ENCODE data around the gene PPM1G. TPM values are rescaled to one million over a fixed set of nuclear protein-coding genes. Genes with fewer than 3 reads are reported as not detected.

The PPM1G gene
- total and polyA plus RNA-seq, 4 donors: 45.9 to 76.2 (median 61.7) TPM

DNA sequence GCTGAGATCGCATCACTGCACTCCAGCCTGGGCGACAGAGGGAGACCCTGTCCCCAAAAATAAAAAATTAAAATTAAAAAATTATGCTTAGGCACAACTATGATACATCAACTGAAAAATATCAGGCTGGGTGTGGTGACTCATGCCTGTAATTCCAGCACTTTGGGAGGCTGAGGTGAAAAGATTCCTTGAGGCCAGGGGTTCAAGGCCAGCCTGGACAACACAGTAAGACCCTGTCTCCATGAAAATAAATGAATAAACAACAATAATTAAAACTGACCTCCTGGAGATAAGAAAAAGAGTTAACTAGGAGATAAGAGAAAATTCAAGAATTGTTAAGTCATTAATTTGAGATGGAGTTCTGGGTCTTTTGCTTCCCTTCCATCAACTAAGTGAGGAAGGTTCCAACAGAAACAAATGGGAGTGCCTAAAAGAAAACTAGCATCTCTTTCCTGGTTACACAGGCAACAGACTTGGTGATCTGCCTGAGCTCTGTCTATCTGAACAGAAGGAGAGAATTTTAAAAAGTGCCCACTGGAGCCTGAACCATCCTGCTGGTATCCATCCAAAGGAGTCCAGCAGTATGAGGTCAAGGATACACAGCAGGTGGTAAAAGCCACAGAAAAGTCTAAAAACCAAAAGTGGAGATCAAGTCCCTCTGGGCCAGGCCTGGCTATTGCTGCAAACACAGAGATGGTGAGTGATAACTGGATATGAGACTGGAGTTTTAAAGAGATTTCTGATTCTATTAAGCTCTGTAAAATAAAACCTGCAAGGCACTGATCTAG is 8.8 kb downstream of the PPM1G start:
- WGBS, 2 donors: 96 to 98% methylated on average over 2 of the region's 2 CpGs
- Histone ChIP-seq H3K9me3 (ENCODE audit: control insufficient read depth in 4 of 4, insufficient read depth in 3 of 4, low read length in 3 of 4) (no peaks in the 10 kb centered on the region), H3K4me3 (no peak overlapping the region), H3K36me3 (ENCODE audit: control insufficient read depth in 4 of 4, insufficient read depth in 4 of 4, low read length in 4 of 4) (peaks cover 0 to 7% (median 2%) of the 10 kb centered on the region in 4 donors), H3K9ac (ENCODE audit: insufficient read depth in 1 of 2, low read length in 2 of 2) (no peak overlapping the region), H3K27me3 (ENCODE audit: control insufficient read depth in 3 of 3, insufficient read depth in 3 of 3, low read length in 2 of 3) (no peaks in the 10 kb centered on the region), H3K4me1 (ENCODE audit: control insufficient read depth in 5 of 5, insufficient read depth in 5 of 5, low read length in 5 of 5) (peaks cover 0 to 3% (median 0%) of the 10 kb centered on the region in 5 donors), H3K27ac (ENCODE audit: low read depth in 1 of 2, low read length in 1 of 2) (no peak overlapping the region)
- DNase-seq: no peak
- TF ChIP-seq, protein P1, sequence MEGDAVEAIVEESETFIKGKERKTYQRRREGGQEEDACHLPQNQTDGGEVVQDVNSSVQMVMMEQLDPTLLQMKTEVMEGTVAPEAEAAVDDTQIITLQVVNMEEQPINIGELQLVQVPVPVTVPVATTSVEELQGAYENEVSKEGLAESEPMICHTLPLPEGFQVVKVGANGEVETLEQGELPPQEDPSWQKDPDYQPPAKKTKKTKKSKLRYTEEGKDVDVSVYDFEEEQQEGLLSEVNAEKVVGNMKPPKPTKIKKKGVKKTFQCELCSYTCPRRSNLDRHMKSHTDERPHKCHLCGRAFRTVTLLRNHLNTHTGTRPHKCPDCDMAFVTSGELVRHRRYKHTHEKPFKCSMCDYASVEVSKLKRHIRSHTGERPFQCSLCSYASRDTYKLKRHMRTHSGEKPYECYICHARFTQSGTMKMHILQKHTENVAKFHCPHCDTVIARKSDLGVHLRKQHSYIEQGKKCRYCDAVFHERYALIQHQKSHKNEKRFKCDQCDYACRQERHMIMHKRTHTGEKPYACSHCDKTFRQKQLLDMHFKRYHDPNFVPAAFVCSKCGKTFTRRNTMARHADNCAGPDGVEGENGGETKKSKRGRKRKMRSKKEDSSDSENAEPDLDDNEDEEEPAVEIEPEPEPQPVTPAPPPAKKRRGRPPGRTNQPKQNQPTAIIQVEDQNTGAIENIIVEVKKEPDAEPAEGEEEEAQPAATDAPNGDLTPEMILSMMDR (IDR thresholded peaks at IDR 0.05; ENCODE audit: control extremely low read depth, extremely low read depth): no peak
- no peak for ATAC-seq (ENCODE audit: insufficient read depth, low FRiP score)

DNA sequence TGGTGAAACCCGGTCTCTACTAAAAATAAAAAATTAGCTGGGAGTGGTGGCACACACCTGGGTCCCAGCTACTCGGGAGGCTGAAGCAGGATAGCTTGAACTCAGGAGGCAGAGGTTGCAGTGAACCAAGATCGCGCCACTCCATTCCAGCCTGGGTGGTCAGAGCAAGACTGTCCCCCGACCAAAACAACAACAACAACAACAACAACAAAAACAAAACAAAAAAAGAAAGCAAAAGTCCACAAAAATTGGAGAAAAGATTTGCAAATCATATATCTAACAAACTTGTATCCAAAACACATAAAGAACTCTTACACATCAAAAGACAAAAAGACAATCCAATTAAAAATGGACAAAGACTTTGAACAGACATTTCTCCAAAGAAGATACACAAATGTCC is 10.4 kb downstream of the PPM1G start:
- Histone ChIP-seq H3K9ac (ENCODE audit: insufficient read depth in 1 of 2, low read length in 2 of 2) (no peak overlapping the region), H3K36me3 (ENCODE audit: control insufficient read depth in 4 of 4, insufficient read depth in 4 of 4, low read length in 4 of 4) (peaks cover 0 to 3% (median 1%) of the 10 kb centered on the region in 4 donors), H3K27ac (ENCODE audit: low read depth in 1 of 2, low read length in 1 of 2) (no peak overlapping the region), H3K4me1 (ENCODE audit: control insufficient read depth in 5 of 5, insufficient read depth in 5 of 5, low read length in 5 of 5) (peaks cover 0 to 3% (median 0%) of the 10 kb centered on the region in 5 donors), H3K9me3 (ENCODE audit: control insufficient read depth in 4 of 4, insufficient read depth in 3 of 4, low read length in 3 of 4) (no peaks in the 10 kb centered on the region), H3K4me3 (no peak overlapping the region), H3K27me3 (ENCODE audit: control insufficient read depth in 3 of 3, insufficient read depth in 3 of 3, low read length in 2 of 3) (no peaks in the 10 kb centered on the region)
- 94 to 96% methylated on average over 5 of the region's 5 CpGs for WGBS, 2 donors
- ATAC-seq (ENCODE audit: insufficient read depth, low FRiP score) (no peak), DNase-seq (no peak)
- TF ChIP-seq, protein P1 (IDR thresholded peaks at IDR 0.05; ENCODE audit: control extremely low read depth, extremely low read depth): no peak

DNA sequence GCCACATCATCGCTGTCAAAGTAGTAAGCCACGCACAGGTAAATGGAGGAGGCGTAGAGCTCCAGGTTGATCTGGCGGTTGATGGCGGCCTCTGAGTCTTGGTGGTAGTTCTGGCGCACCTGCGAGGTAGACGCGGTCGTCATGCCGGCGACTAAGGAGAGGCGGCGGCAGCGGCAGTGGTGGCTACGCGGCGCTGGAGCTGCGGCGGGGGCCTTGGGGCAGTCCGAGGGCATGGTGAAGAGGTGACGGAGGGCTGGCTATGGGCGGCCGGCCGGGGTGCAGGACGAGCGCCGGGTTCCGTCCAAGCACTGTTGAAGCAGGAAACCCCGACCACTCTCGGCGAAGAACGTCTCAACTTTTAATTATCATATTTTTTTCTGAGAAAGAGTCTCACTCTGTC is 16.2 kb downstream of the PPM1G start:
- Histone ChIP-seq H3K9me3 (ENCODE audit: control insufficient read depth in 4 of 4, insufficient read depth in 3 of 4, low read length in 3 of 4) (no peaks in the 10 kb centered on the region), H3K27ac (ENCODE audit: low read depth in 1 of 2, low read length in 1 of 2) (no peak overlapping the region), H3K4me3 (no peak overlapping the region), H3K9ac (ENCODE audit: insufficient read depth in 1 of 2, low read length in 2 of 2) (no peak overlapping the region), H3K4me1 (ENCODE audit: control insufficient read depth in 5 of 5, insufficient read depth in 5 of 5, low read length in 5 of 5) (no peaks in the 10 kb centered on the region), H3K36me3 (ENCODE audit: control insufficient read depth in 4 of 4, insufficient read depth in 4 of 4, low read length in 4 of 4) (peaks cover 0 to 4% (median 4%) of the 10 kb centered on the region in 4 donors), H3K27me3 (ENCODE audit: control insufficient read depth in 3 of 3, insufficient read depth in 3 of 3, low read length in 2 of 3) (no peaks in the 10 kb centered on the region)
- ATAC-seq (ENCODE audit: insufficient read depth, low FRiP score) (no peak), DNase-seq (no peak)
- 98% methylated on average over 33 of the region's 33 CpGs for WGBS, 2 donors
- TF ChIP-seq, protein P1 (IDR thresholded peaks at IDR 0.05; ENCODE audit: control extremely low read depth, extremely low read depth): no peak
